ENCODE data around the gene DMKN. TPM values are rescaled to one million over a fixed set of nuclear protein-coding genes. Genes with fewer than 3 reads are reported as not detected.
"Not testable (repeated sequence)": the region's sequence is repeated elsewhere in the genome, so short reads cannot be mapped to it uniquely, and the experiment has no call there.

The DMKN gene
- total RNA-seq, 2 experiments from 2014 or later: 2.1 to 2.4 TPM

GRCh38 chr19:35468637-35469036 lies 44.8 kb downstream of the DMKN start:
- peaks cover 7% of the 10 kb centered on the region for H3K4me1 Mint-ChIP-seq (ENCODE audit: low read depth)
- H3K9me3 Mint-ChIP-seq: no peaks in the 10 kb centered on the region
- intact Hi-C loops (cut with micrococcal nuclease): loop anchor here (1.0 kb wide), 1 partner anchor 116 kb away; no protein-coding TSS in a partner anchor
- H3K27me3 Mint-ChIP-seq: no peaks in the 10 kb centered on the region
- peak overlapping the region; percentile 20 for H3K27ac Mint-ChIP-seq
- H3K36me3 Mint-ChIP-seq: no peaks in the 10 kb centered on the region
- ChIA-PET POLR2A (interaction anchor here (1.2 kb wide), 1 partner anchor 116 kb away, joined by 4 read pairs; no protein-coding TSS in a partner anchor), CTCF (interaction anchor here (0.5 to 6.0 kb wide), 18 partner anchors 8 to 231 kb away, joined by 3 to 101 read pairs (median 4); partner anchors contain the start of genes FFAR1, FFAR3 and USF2)
- peak; percentile 77 for DNase-seq
- no peak overlapping the region for H3K4me3 Mint-ChIP-seq

- CTCF ChIA-PET: interaction anchor here (0.6 to 6.0 kb wide), 4 partner anchors 16 to 112 kb away, joined by 3 to 101 read pairs (median 4); no protein-coding TSS in a partner anchor
- Mint-ChIP-seq H3K27ac (no peak overlapping the region), H3K4me3 (no peak overlapping the region), H3K9me3 (no peaks in the 10 kb centered on the region), H3K36me3 (no peaks in the 10 kb centered on the region), H3K4me1 (ENCODE audit: low read depth) (peaks cover 22% of the 10 kb centered on the region), H3K27me3 (peaks cover 2% of the 10 kb centered on the region)
- POLR2A ChIA-PET: interaction anchor here (0.7 kb wide), 1 partner anchor 15 kb away, joined by 3 read pairs; no protein-coding TSS in a partner anchor
- DNase-seq: no peak
- intact Hi-C loops (cut with micrococcal nuclease): no loop called here
These were observed 47.2 kb downstream of the DMKN start for GRCh38 chr19:35466259-35466658.

GRCh38 chr19:35462956-35463355 lies 50.5 kb downstream of the DMKN start:
- not testable (repeated sequence) for H3K9me3 Mint-ChIP-seq, DNase-seq, H3K27me3 Mint-ChIP-seq, H3K36me3 Mint-ChIP-seq
- ChIA-PET POLR2A (interaction anchor here (0.9 to 1.3 kb wide), 2 partner anchors 11 to 115 kb away, joined by 3 to 7 read pairs; partner anchors contain the start of gene FFAR1), CTCF (interaction anchor here (0.6 to 1.4 kb wide), 6 partner anchors 9 to 193 kb away, joined by 3 to 5 read pairs (median 4); partner anchors contain the start of genes FFAR1 and FFAR3)
- peak overlapping the region; percentile 76 for H3K27ac Mint-ChIP-seq
- H3K4me1 Mint-ChIP-seq (ENCODE audit: low read depth): peaks cover 28% of the 10 kb centered on the region
- intact Hi-C loops (cut with micrococcal nuclease): loop anchor here (1.0 to 2.0 kb wide), 3 partner anchors 12 to 116 kb away; partner anchors contain the start of gene FFAR1
- H3K4me3 Mint-ChIP-seq: peak overlapping the region; percentile 18

GRCh38 chr19:35462476-35462953 lies 50.9 kb downstream of the DMKN start:
- DNase-seq: peak; percentile 56
- ChIA-PET POLR2A (interaction anchor here (0.9 to 1.3 kb wide), 2 partner anchors 11 to 115 kb away, joined by 3 to 7 read pairs; partner anchors contain the start of gene FFAR1), CTCF (interaction anchor here (0.6 to 1.4 kb wide), 8 partner anchors 9 to 193 kb away, joined by 3 to 5 read pairs (median 3); partner anchors contain the start of genes FFAR1 and FFAR3)
- Mint-ChIP-seq H3K27me3 (peaks cover 2% of the 10 kb centered on the region), H3K4me1 (ENCODE audit: low read depth) (peaks cover 29% of the 10 kb centered on the region), H3K4me3 (peak overlapping the region; percentile 18), H3K9me3 (no peaks in the 10 kb centered on the region), H3K36me3 (no peaks in the 10 kb centered on the region), H3K27ac (peak overlapping the region; percentile 76)
- intact Hi-C loops (cut with micrococcal nuclease): loop anchor here (1.0 to 2.0 kb wide), 3 partner anchors 11 to 116 kb away; partner anchors contain the start of gene FFAR1

GRCh38 chr19:35461788-35462187 lies 51.7 kb downstream of the DMKN start:
- ChIA-PET CTCF (interaction anchor here (0.6 to 1.4 kb wide), 5 partner anchors 8 to 108 kb away, joined by 3 to 5 read pairs (median 3); partner anchors contain the start of gene FFAR3), POLR2A (interaction anchor here (0.9 to 1.3 kb wide), 2 partner anchors 10 to 114 kb away, joined by 3 to 7 read pairs; partner anchors contain the start of gene FFAR1)
- H3K27ac Mint-ChIP-seq, H3K4me3 Mint-ChIP-seq, H3K27me3 Mint-ChIP-seq, H3K9me3 Mint-ChIP-seq, H3K36me3 Mint-ChIP-seq, DNase-seq: not testable (repeated sequence)
- peaks cover 33% of the 10 kb centered on the region for H3K4me1 Mint-ChIP-seq (ENCODE audit: low read depth)
- intact Hi-C loops (cut with micrococcal nuclease): loop anchor here (1.0 to 2.0 kb wide), 3 partner anchors 10 to 115 kb away; partner anchors contain the start of gene FFAR1

GRCh38 chr19:35461060-35461459 lies 52.4 kb downstream of the DMKN start:
- CTCF ChIA-PET: interaction anchor here (1.2 kb wide), 1 partner anchor 12 kb away, joined by 3 read pairs; no protein-coding TSS in a partner anchor
- DNase-seq: no peak
- Mint-ChIP-seq H3K36me3 (no peaks in the 10 kb centered on the region), H3K4me3 (no peak overlapping the region), H3K27me3 (peaks cover 2% of the 10 kb centered on the region), H3K9me3 (no peaks in the 10 kb centered on the region), H3K27ac (no peak overlapping the region), H3K4me1 (ENCODE audit: low read depth) (peaks cover 33% of the 10 kb centered on the region)
- POLR2A ChIA-PET: interaction anchor here (0.6 kb wide), 1 partner anchor 394 kb away, joined by 4 read pairs; no protein-coding TSS in a partner anchor
- intact Hi-C loops (cut with micrococcal nuclease): no loop called here

- CTCF ChIA-PET: interaction anchor here (1.2 to 1.3 kb wide), 2 partner anchors 9 to 11 kb away, joined by 3 to 5 read pairs; no protein-coding TSS in a partner anchor
- intact Hi-C loops (cut with micrococcal nuclease): no loop called here
- peaks cover 33% of the 10 kb centered on the region for H3K4me1 Mint-ChIP-seq (ENCODE audit: low read depth)
- no peak overlapping the region for H3K27ac Mint-ChIP-seq
- DNase-seq: no peak
- POLR2A ChIA-PET: interaction anchor here (0.6 to 0.7 kb wide), 2 partner anchors 110 to 394 kb away, joined by 3 to 4 read pairs; no protein-coding TSS in a partner anchor
- no peaks in the 10 kb centered on the region for H3K36me3 Mint-ChIP-seq
- H3K9me3 Mint-ChIP-seq: no peaks in the 10 kb centered on the region
- H3K4me3 Mint-ChIP-seq: no peak overlapping the region
- H3K27me3 Mint-ChIP-seq: peaks cover 2% of the 10 kb centered on the region
These were observed 52.8 kb downstream of the DMKN start for GRCh38 chr19:35460608-35461007.

GRCh38 chr19:35459414-35460082 lies 53.9 kb downstream of the DMKN start:
- intact Hi-C loops (cut with micrococcal nuclease): no loop called here
- Mint-ChIP-seq H3K9me3 (no peaks in the 10 kb centered on the region), H3K4me3 (no peak overlapping the region), H3K36me3 (no peaks in the 10 kb centered on the region), H3K27me3 (peaks cover 2% of the 10 kb centered on the region), H3K27ac (no peak overlapping the region), H3K4me1 (ENCODE audit: low read depth) (peaks cover 34% of the 10 kb centered on the region)
- CTCF ChIA-PET: interaction anchor here (0.8 to 1.3 kb wide), 3 partner anchors 10 to 14 kb away, joined by 3 to 5 read pairs (median 3); no protein-coding TSS in a partner anchor
- POLR2A ChIA-PET: interaction anchor here (0.7 kb wide), 1 partner anchor 109 kb away, joined by 3 read pairs; no protein-coding TSS in a partner anchor
- DNase-seq: no peak

GRCh38 chr19:35458731-35459391 lies 54.6 kb downstream of the DMKN start:
- H3K4me1 Mint-ChIP-seq (ENCODE audit: low read depth): peaks cover 32% of the 10 kb centered on the region
- intact Hi-C loops (cut with micrococcal nuclease): no loop called here
- no peaks in the 10 kb centered on the region for H3K9me3 Mint-ChIP-seq
- CTCF ChIA-PET: interaction anchor here (0.8 kb wide), 1 partner anchor 11 kb away, joined by 3 read pairs; no protein-coding TSS in a partner anchor
- H3K27me3 Mint-ChIP-seq: peaks cover 2% of the 10 kb centered on the region
- no peak overlapping the region for H3K27ac Mint-ChIP-seq
- H3K36me3 Mint-ChIP-seq: no peaks in the 10 kb centered on the region
- no peak for DNase-seq
- POLR2A ChIA-PET: no interaction called here
- H3K4me3 Mint-ChIP-seq: no peak overlapping the region

- ChIA-PET CTCF (no interaction called here), POLR2A (no interaction called here)
- intact Hi-C loops (cut with micrococcal nuclease): no loop called here
- Mint-ChIP-seq H3K36me3 (no peaks in the 10 kb centered on the region), H3K9me3 (no peaks in the 10 kb centered on the region), H3K27ac (no peak overlapping the region), H3K27me3 (peaks cover 2% of the 10 kb centered on the region), H3K4me3 (no peak overlapping the region), H3K4me1 (ENCODE audit: low read depth) (peaks cover 26% of the 10 kb centered on the region)
- no peak for DNase-seq
These were observed 55.3 kb downstream of the DMKN start for GRCh38 chr19:35458192-35458591.

GRCh38 chr19:35457173-35457572 lies 56.3 kb downstream of the DMKN start:
- no peak for DNase-seq
- ChIA-PET POLR2A (no interaction called here), CTCF (interaction anchor here (0.6 kb wide), 1 partner anchor 1331 kb away, joined by 4 read pairs; no protein-coding TSS in a partner anchor)
- Mint-ChIP-seq H3K36me3 (no peaks in the 10 kb centered on the region), H3K4me1 (ENCODE audit: low read depth) (peaks cover 23% of the 10 kb centered on the region), H3K9me3 (no peaks in the 10 kb centered on the region), H3K27me3 (no peaks in the 10 kb centered on the region), H3K27ac (no peak overlapping the region), H3K4me3 (no peak overlapping the region)
- intact Hi-C loops (cut with micrococcal nuclease): no loop called here
